GM12878 (cell line): ENCODE measurements around the gene DCK. TPM values are rescaled to one million over a fixed set of nuclear protein-coding genes. Genes with fewer than 3 reads are reported as not detected.

Source experiments
- ATAC-seq: fragments of 200-7000 bp; cut with Tn5 transposase; 3 replicates; pipeline ENCODE4 v1.9.1; 2020; ENCODE audit warnings: mild to moderate bottlenecking, moderate library complexity
- BruUV-seq: library from RNA; stranded (reverse); fragments of 400-500 nt; replicated peaks from 2 replicates; lab custom pipeline; 2021; lab: Mats Ljungman, UMichigan
- CTCF ChIA-PET: fragments of 300-600 bp; sonication (Branson Sonifier 250); formaldehyde crosslinking; extraction: SDS; loops from one replicate; lab custom pipeline; 2021; ENCODE audit warnings: inconsistent platforms; lab: Yijun Ruan, JAX
- POLR2A ChIA-PET: fragments of 350-600 bp; formaldehyde crosslinking; extraction: SDS; loops from one replicate; lab custom pipeline; 2021; ENCODE audit warnings: inconsistent platforms; lab: Charles Lee
- RAD21 ChIA-PET: fragments of 300-600 bp; sonication (Branson Sonifier 250); formaldehyde crosslinking; loops from one replicate; lab custom pipeline; 2023; ENCODE audit warnings: antibody characterized with exemption; ENCODE audit not compliant: unreplicated experiment; lab: Charles Lee
- SMC1A ChIA-PET: fragments of 300-600 bp; sonication (Branson Sonifier 250); formaldehyde crosslinking; loops from one replicate; lab custom pipeline; 2023; ENCODE audit not compliant: unreplicated experiment, uncharacterized antibody; lab: Charles Lee
- DNase-seq: peaks from one replicate; pipeline ENCODE4 v3.0.0-alpha.2; 2011; ENCODE audit warnings: low read depth, low spot score
- FAIRE-seq: peaks from 3 replicates; lab custom pipeline; 2011; peaks lifted over from hg19 to GRCh38; lab: Jason Lieb, UNC
- H2AFZ ChIP-seq: 2 replicates; pipeline ENCODE4 v1.6.0; 2011; ENCODE audit warnings: low read depth, low read length, control low read depth; ENCODE audit not compliant: control insufficient read depth
- H3K27ac ChIP-seq: 2 replicates; pipeline ENCODE4 v1.5.1; 2011; ENCODE audit warnings: control low read depth; ENCODE audit not compliant: control insufficient read depth, insufficient read depth
- H3K27me3 ChIP-seq, 2 experiments: replicated peaks in 1 of 2; 2 replicates each; pipeline versions ENCODE4 v1.6.0 to v1.6.1; 2011; ENCODE audit warnings: low read length in 1 of 2; ENCODE audit not compliant: control insufficient read depth in 2 of 2, insufficient read depth in 2 of 2
- H3K36me3 ChIP-seq, 2 experiments: 2 replicates each; pipeline ENCODE4 v1.5.1; 2011; ENCODE audit warnings: low read length in 1 of 2; ENCODE audit not compliant: control insufficient read depth in 2 of 2, insufficient read depth in 2 of 2
- H3K4me1 ChIP-seq: 2 replicates; pipeline ENCODE4 v1.6.1; 2011; ENCODE audit warnings: mild to moderate bottlenecking, low read length, moderate library complexity, mixed read lengths; ENCODE audit not compliant: control insufficient read depth, insufficient read depth
- H3K4me2 ChIP-seq: 2 replicates; pipeline ENCODE4 v1.6.0; 2011; ENCODE audit warnings: control low read depth; ENCODE audit not compliant: control insufficient read depth, insufficient read depth
- H3K4me3 ChIP-seq: fragments of 200-600 bp; sonication (generic); 2 replicates; pipeline ENCODE4 v1.5.1; 2016
- H3K79me2 ChIP-seq: 2 replicates; pipeline ENCODE4 v1.6.0; 2011; ENCODE audit warnings: low read length; ENCODE audit not compliant: control insufficient read depth, insufficient read depth
- H3K9ac ChIP-seq: 2 replicates; pipeline ENCODE4 v1.8.0; 2011; ENCODE audit warnings: low read length, control low read depth, mixed read lengths; ENCODE audit not compliant: control insufficient read depth, insufficient read depth
- H3K9me3 ChIP-seq: replicated peaks from 3 replicates; pipeline ENCODE4 v1.5.1; 2011; ENCODE audit warnings: mild to moderate bottlenecking, low read length; ENCODE audit not compliant: control insufficient read depth, insufficient read depth
- H4K20me1 ChIP-seq: 2 replicates; pipeline ENCODE4 v1.6.0; 2011; ENCODE audit not compliant: control insufficient read depth, insufficient read depth
- ATF2 ChIP-seq: IDR thresholded peaks from 2 replicates; pipeline ENCODE4 v1.6.1; 2012; ENCODE audit warnings: low read length, inconsistent platforms
- BCLAF1 ChIP-seq: fragments of 450-650 bp; IDR thresholded peaks from 2 replicates; pipeline ENCODE4 v1.6.1; 2017; ENCODE audit warnings: antibody characterized with exemption, mild to moderate bottlenecking, moderate library complexity
- FOXK2 ChIP-seq: fragments of 450-650 bp; IDR thresholded peaks from 2 replicates; pipeline ENCODE4 v1.6.1; 2017; ENCODE audit warnings: mild to moderate bottlenecking, moderate library complexity
- GATAD2B ChIP-seq: fragments of 450-650 bp; conservative IDR thresholded peaks from 2 replicates; pipeline ENCODE4 v1.6.1; 2017; ENCODE audit warnings: low read depth, mild to moderate bottlenecking, moderate library complexity
- HDAC6 ChIP-seq: fragments of 200-600 bp; sonication (generic); IDR thresholded peaks from one replicate; pipeline ENCODE4 v1.8.0; 2017; ENCODE audit warnings: antibody characterized with exemption; ENCODE audit not compliant: unreplicated experiment
- IKZF1 ChIP-seq: fragments of 450-650 bp; conservative IDR thresholded peaks from 2 replicates; pipeline ENCODE4 v1.6.1; 2017; ENCODE audit warnings: antibody characterized with exemption, mild to moderate bottlenecking
- NR2C1 ChIP-seq: fragments of 450-650 bp; IDR thresholded peaks from 2 replicates; pipeline ENCODE4 v1.6.1; 2017; ENCODE audit warnings: antibody characterized with exemption, mild to moderate bottlenecking, moderate library complexity
- POLR2AphosphoS2 ChIP-seq: IDR thresholded peaks from 2 replicates; pipeline ENCODE4 v1.6.1; 2011; ENCODE audit warnings: low read depth, mild to moderate bottlenecking, low read length, improper control_type of control experiment, moderate library complexity
- RUNX3 ChIP-seq: IDR thresholded peaks from 2 replicates; pipeline ENCODE4 v1.6.1; 2012; ENCODE audit warnings: low read length, inconsistent platforms
- SREBF2 ChIP-seq: IDR thresholded peaks from 2 replicates; pipeline ENCODE4 v1.6.1; 2012; ENCODE audit warnings: mild to moderate bottlenecking, low read length
- SRF ChIP-seq, 2 experiments: IDR thresholded peaks; 2 replicates each; pipeline ENCODE4 v1.6.1; 2011; ENCODE audit warnings: low read depth in 2 of 2, low read length in 2 of 2, mild to moderate bottlenecking in 1 of 2, moderate library complexity in 1 of 2
- TAF1 ChIP-seq: IDR thresholded peaks from 2 replicates; pipeline ENCODE4 v1.6.1; 2011; ENCODE audit warnings: mild to moderate bottlenecking, low read depth, low read length, borderline replicate concordance
- ZZZ3 ChIP-seq: IDR thresholded peaks from 2 replicates; pipeline ENCODE4 v1.6.1; 2011; ENCODE audit warnings: low read depth; ENCODE audit not compliant: control insufficient read depth, insufficient read length
- WGBS: methylation state at CpG from one replicate; pipeline ENCODE4 v1.1.6; 2016; ENCODE audit warnings: low lambda C conversion rate; ENCODE audit not compliant: insufficient replicate concordance, insufficient coverage; ENCODE audit errors: missing lambda C conversion rate; 5-methylcytosine and 5-hydroxymethylcytosine counted together
- in situ Hi-C: fragments of 300-500 bp; cut with MboI; formaldehyde crosslinking; loops from 9 replicates; pipeline ENCODE4 v1.14.3; 2018; ENCODE audit warnings: mixed read lengths
- intact Hi-C: fragments of 100-400 bp; cut with micrococcal nuclease; formaldehyde crosslinking; loops from one replicate; pipeline ENCODE4 v1.14.2; 2022; ENCODE audit not compliant: unreplicated experiment
- polyA plus RNA-seq, 11 experiments: library from polyadenylated mRNA; depleted of rRNA in 4 of 11; unstranded in 6 of 11; stranded (reverse) in 5 of 11; fragments of >200 nt; fragmentation: Nextera tagmentation in 4 of 11; fragmentation: Illumina TruSeq in 1 of 11; extraction: Ambion mirVana in 4 of 11; extraction: Trizol in 1 of 11; gene quantifications; 1 replicate in 1 of 11; 2 replicates in 10 of 11; pipeline versions ENCODE4 v1.2.1 to v1.2.3, GENCODE V29; 2011 to 2016; ENCODE audit warnings: inconsistent platforms in 2 of 11, missing spikeins in 2 of 11, low read depth in 1 of 11
- total RNA-seq, 4 experiments: library from RNA; depleted of rRNA in 3 of 4; stranded (reverse); fragments of >200 nt in 3 of 4; fragmentation: Illumina TruSeq in 1 of 4; extraction: Trizol in 1 of 4; gene quantifications; 2 replicates each; pipeline versions ENCODE4 v1.2.1 to v1.2.3, GENCODE V29; 2013 to 2021

Gene DCK
- total and polyA plus RNA-seq, 10 of the 15 experiments (the other 5 are each of a cell fraction or from before 2014, with no cell fraction given), result 20.0 to 69.4 (median 26.2) TPM

- BruUV-seq, result no TSS peak
- no peak overlapping the region for H3K4me3 ChIP-seq
- no peaks in the 10 kb centered on the region for H4K20me1 ChIP-seq
- no peaks in the 10 kb centered on the region for H3K27me3 ChIP-seq
- peaks cover 1 to 7% of the 10 kb centered on the region in 2 experiments for H3K36me3 ChIP-seq
- no peak for FAIRE-seq
- TF ChIP-seq POLR2AphosphoS2, result no peak
- TF ChIP-seq ZZZ3, result no peak
- no peak for TF ChIP-seq IKZF1
- TF ChIP-seq HDAC6, result no peak
- TF ChIP-seq RUNX3, result no peak
- TF ChIP-seq FOXK2, result no peak
- TF ChIP-seq BCLAF1, result no peak
- TF ChIP-seq GATAD2B, result no peak
- no peak for TF ChIP-seq TAF1
- no peak for TF ChIP-seq NR2C1
- TF ChIP-seq SRF (IDR thresholded peaks at IDR 0.05; ENCODE audit: low read depth in 2 of 2, low read length in 2 of 2), result no peak
- no peak for TF ChIP-seq ATF2
- TF ChIP-seq SREBF2, result no peak
- TF ChIP-seq, all 136 proteins: peak for 0
- Histone ChIP-seq H2AFZ (no peak overlapping the region), H3K79me2 (peaks cover 28% of the 10 kb centered on the region), H3K9ac (no peak overlapping the region), H3K27ac (no peak overlapping the region), H3K4me1 (peaks cover 13% of the 10 kb centered on the region), H3K9me3 (peaks cover 1% of the 10 kb centered on the region; the same call in 1 of the 3 replicates), H3K4me2 (no peak overlapping the region)
- DNase-seq (no peak), ATAC-seq (no peak)
- ChIA-PET POLR2A (interaction anchor here (1.1 to 4.9 kb wide), 2 partner anchors 13 to 15 kb away, joined by 3 to 38 read pairs; partner anchors contain the start of gene DCK), SMC1A (interaction anchor here (1.0 to 10.2 kb wide), 20 partner anchors 12 to 408 kb away, joined by 3 to 169 read pairs (median 5); partner anchors contain the start of gene DCK), RAD21 (interaction anchor here (0.7 to 9.6 kb wide), 13 partner anchors 11 to 321 kb away, joined by 3 to 127 read pairs (median 4); partner anchors contain the start of genes DCK, MOB1B and UTP3), CTCF (interaction anchor here (0.6 to 12.0 kb wide), 18 partner anchors 13 to 545 kb away, joined by 3 to 147 read pairs (median 4); partner anchors contain the start of genes DCK and MOB1B)
- intact Hi-C loops (loop anchor here (5.0 kb wide), 1 partner anchor 82 kb away; no protein-coding TSS in a partner anchor), in situ Hi-C loops (no loop called here)
- WGBS, result 59% methylated on average over 3 of the region's 3 CpGs
Observed at GRCh38 chr4:71009086-71009485, 15.6 kb downstream of the DCK start.
